Bronchial epithelial cell (primary cell): ENCODE results near the gene GPT2. TPM values are rescaled to one million over a fixed set of nuclear protein-coding genes. Genes with fewer than 3 reads are reported as not detected.
A peak's percentile ranks its signal among the peaks of the same experiment; 100 is the strongest.

Source experiments
- DNase-seq: peaks from one replicate; pipeline ENCODE4 v3.0.0-alpha.2; 2010; ENCODE audit warnings: low read depth
- FAIRE-seq: peaks from 2 replicates; lab custom pipeline; 2011; peaks lifted over from hg19 to GRCh38; lab: Jason Lieb, UNC
- H3K27me3 ChIP-seq: 2 replicates; pipeline ENCODE4 v1.5.1; 2011; ENCODE audit warnings: low read length; ENCODE audit not compliant: control insufficient read depth, insufficient read depth
- H3K36me3 ChIP-seq: 2 replicates; pipeline ENCODE4 v1.5.1; 2011; ENCODE audit warnings: low read length; ENCODE audit not compliant: control insufficient read depth, insufficient read depth
- H3K4me3 ChIP-seq: 2 replicates; pipeline ENCODE4 v1.5.1; 2011; ENCODE audit warnings: mild to moderate bottlenecking, low read depth, low read length, control low read depth
- total RNA-seq: library from RNA; depleted of rRNA; stranded (reverse); fragments of >200 nt; gene quantifications from 2 replicates; pipeline ENCODE4 v1.2.1, GENCODE V29; 2014
- TF ChIP-seq, protein P1 (sequence below): IDR thresholded peaks from 2 replicates; pipeline ENCODE4 v1.5.1; 2011; ENCODE audit warnings: mild to moderate bottlenecking, moderate library complexity, low read length, control low read depth, inconsistent platforms; ENCODE audit not compliant: insufficient read depth, severe bottlenecking

Gene GPT2
- total RNA-seq, 1 donor from 2014 or later: 41.3 TPM

DNA sequence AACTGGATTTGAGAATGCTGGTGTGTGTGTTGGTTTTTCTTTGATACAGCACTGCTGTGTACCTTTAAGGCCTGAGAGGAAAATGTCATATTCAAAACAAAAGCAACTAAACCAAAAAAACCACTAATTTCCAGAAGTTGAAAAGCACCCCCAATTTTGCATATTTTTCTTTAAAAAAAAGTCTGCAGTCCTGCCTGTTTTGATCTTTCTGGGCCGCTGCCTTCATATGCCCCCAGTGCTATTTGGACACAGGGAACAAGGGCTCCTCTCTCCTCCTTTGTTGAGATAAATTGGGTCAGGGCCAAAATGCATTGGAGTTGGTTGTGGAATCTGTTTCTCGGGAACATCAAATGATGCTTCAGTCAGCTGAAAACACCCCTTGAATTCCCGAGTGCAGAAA is 26.9 kb downstream of the GPT2 start:
- Histone ChIP-seq H3K27me3 (no peaks in the 10 kb centered on the region), H3K36me3 (peaks cover 49% of the 10 kb centered on the region), H3K4me3 (no peak overlapping the region)
- FAIRE-seq (no peak), DNase-seq (no peak)
- TF ChIP-seq, protein P1, sequence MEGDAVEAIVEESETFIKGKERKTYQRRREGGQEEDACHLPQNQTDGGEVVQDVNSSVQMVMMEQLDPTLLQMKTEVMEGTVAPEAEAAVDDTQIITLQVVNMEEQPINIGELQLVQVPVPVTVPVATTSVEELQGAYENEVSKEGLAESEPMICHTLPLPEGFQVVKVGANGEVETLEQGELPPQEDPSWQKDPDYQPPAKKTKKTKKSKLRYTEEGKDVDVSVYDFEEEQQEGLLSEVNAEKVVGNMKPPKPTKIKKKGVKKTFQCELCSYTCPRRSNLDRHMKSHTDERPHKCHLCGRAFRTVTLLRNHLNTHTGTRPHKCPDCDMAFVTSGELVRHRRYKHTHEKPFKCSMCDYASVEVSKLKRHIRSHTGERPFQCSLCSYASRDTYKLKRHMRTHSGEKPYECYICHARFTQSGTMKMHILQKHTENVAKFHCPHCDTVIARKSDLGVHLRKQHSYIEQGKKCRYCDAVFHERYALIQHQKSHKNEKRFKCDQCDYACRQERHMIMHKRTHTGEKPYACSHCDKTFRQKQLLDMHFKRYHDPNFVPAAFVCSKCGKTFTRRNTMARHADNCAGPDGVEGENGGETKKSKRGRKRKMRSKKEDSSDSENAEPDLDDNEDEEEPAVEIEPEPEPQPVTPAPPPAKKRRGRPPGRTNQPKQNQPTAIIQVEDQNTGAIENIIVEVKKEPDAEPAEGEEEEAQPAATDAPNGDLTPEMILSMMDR: no peak

DNA sequence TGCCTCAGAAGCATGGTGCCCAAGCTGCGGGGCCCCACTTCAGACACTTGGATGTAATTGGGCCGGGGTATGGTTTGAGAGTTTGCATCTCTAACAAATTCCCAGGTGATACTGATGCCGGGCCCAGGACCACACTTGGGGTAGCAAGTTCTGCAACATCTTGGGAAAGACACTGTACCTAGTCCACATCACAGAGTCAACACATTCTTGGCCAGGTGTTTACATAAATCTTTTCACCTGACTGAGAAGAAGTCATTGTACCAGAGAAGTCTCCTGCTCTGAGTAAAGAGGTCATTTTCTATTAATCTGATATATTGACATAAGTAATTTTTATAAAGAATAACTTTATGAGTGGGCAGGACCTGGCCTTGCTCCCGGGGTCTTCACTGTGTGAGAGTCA is 27.5 kb downstream of the GPT2 start:
- TF ChIP-seq, protein P1: no peak
- FAIRE-seq (no peak), DNase-seq (no peak)
- Histone ChIP-seq H3K4me3 (no peak overlapping the region), H3K27me3 (no peaks in the 10 kb centered on the region), H3K36me3 (peaks cover 45% of the 10 kb centered on the region)

DNA sequence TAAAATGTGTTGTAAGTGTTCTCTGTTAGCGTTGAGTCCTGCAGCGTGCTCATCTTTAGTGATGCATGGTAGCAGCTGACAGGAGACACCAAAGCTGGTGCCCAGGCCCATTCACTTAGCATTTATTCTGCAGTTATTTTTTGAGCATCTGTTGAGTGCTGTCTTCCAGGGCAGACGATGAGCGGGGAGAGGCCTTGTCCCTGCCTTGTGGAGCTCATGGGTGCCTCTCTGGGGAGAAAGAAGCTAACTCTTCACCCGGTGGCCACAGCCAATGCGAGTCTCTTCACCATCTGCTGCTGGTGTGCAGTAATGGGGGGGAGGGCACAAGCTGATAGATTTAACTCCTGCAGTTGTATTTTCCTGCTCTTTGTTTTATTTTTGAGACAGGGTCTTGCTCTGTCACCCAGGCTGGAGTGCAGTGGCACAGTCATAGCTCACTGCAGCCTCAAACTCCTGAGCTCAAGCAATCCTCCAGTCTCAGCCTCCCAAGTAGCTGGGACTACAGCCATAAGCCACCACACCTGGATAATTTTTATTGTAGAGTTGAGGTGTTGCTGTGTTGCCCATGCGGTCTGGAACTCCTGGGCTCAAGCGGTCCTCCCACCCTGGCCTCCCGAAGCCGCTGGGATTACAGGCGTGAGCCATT is 30.5 kb downstream of the GPT2 start:
- FAIRE-seq (peak; percentile 13), DNase-seq (no peak)
- Histone ChIP-seq H3K36me3 (peaks cover 48% of the 10 kb centered on the region), H3K27me3 (no peaks in the 10 kb centered on the region), H3K4me3 (no peak overlapping the region)
- TF ChIP-seq, protein P1: no peak

DNA sequence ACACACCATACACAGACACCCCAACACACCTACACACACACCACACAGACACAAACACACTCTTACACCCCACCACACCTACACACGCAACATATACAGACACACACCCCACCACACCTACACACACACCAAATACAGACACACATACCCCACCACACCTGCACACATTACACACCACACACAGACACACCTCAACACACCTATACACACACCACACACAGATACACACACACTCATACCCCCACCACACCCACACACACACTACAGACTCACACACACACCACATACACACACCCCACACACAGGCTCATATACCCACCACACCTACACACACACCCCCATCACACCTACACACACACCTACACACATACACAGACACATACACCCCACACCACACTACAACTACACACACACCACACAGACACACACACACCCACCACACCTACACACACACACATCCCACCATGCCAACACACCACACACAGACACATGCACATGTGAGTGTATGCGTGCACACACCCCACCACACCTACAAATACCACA is 31.4 kb downstream of the GPT2 start:
- FAIRE-seq (peak; percentile 99), DNase-seq (no peak)
- TF ChIP-seq, protein P1: no peak
- no peak overlapping the region for H3K4me3 ChIP-seq
- no peaks in the 10 kb centered on the region for H3K27me3 ChIP-seq
- H3K36me3 ChIP-seq: peaks cover 44% of the 10 kb centered on the region

DNA sequence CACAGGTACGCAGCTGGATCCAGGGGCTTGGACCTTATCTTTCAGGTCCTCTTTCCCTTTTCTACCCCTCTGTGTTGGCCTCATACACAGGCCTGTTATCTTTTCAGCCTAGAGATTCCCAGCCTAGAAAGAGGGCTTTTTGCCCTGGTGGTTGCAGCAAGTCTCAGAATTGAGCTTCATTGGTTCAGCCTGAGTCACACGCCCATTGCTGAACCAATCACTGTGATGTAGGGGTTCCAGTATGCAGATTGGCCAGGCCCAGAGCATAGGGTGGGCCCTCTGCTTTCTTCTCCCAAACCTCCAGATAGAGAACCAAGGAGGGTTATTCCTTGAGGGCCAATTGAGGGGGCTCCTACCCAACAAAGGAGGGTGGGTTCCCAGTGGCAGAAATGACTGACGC is 32.8 kb downstream of the GPT2 start:
- FAIRE-seq (no peak), DNase-seq (no peak)
- peaks cover 42% of the 10 kb centered on the region for H3K36me3 ChIP-seq

More for the DNA sequence above, 32.8 kb downstream of the GPT2 start:
- Histone ChIP-seq H3K4me3 (no peak overlapping the region), H3K27me3 (no peaks in the 10 kb centered on the region)
- TF ChIP-seq, protein P1: no peak
